HG03066 (cell line): ENCODE measurements around the gene EPB41L4B.
A peak's percentile ranks its signal among the peaks of the same experiment; 100 is the strongest.

Source experiments
- ATAC-seq: cut with Tn5 transposase; IDR thresholded peaks from one replicate; pipeline ENCODE4 v1.9.1; 2021; ENCODE audit warnings: low read depth; ENCODE audit not compliant: unreplicated experiment

EPB41L4B gene

GRCh38 chr9:109213285-109214121 is 107.4 kb downstream of the EPB41L4B start:
- ATAC-seq, result no peak

GRCh38 chr9:109212768-109213167 is 108.1 kb downstream of the EPB41L4B start:
- no peak for ATAC-seq

GRCh38 chr9:109206670-109207069 is 114.2 kb downstream of the EPB41L4B start:
- no peak for ATAC-seq

DNA sequence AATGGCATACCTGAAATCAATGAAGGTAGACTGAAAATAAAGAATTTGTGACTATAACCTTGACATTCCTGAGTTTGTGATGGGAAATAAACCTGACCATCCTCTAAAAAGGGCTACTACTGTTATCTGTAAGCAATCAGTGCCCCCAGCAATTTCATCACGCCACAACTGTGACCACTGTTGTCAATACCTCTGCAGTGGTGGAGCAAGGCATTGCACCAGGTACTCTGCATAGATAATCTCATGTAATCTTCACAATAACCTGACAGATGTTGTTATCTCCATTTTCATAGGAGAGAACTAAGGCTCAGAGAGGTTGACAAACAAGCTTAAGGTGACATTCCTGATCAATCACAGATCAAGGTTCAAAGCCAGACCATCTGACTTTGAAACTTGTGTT is 115.3 kb downstream of the EPB41L4B start:
- ATAC-seq, result no peak

- ATAC-seq, result no peak
Measured at GRCh38 chr9:109203761-109204360, 117.0 kb downstream of the EPB41L4B start.

DNA sequence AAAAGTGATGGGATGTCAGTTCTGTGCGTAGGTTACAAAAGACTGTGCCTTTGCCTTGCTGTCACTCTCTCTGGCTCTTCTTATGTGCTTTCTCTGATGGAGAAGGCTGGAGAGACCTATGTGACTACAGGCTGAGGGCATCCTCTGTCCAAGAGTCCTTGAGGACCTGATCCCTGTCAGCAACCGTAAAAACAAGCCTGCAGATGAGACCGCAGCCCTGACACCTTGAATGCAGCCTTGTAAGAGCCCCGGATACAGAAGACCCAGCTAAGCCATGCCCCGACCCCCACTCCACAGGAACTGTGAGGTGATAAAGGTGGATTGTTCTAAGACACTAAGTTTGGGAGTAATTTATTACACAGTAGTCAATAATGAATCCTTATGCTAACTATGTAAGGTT is 121.2 kb downstream of the EPB41L4B start:
- ATAC-seq, result no peak

DNA sequence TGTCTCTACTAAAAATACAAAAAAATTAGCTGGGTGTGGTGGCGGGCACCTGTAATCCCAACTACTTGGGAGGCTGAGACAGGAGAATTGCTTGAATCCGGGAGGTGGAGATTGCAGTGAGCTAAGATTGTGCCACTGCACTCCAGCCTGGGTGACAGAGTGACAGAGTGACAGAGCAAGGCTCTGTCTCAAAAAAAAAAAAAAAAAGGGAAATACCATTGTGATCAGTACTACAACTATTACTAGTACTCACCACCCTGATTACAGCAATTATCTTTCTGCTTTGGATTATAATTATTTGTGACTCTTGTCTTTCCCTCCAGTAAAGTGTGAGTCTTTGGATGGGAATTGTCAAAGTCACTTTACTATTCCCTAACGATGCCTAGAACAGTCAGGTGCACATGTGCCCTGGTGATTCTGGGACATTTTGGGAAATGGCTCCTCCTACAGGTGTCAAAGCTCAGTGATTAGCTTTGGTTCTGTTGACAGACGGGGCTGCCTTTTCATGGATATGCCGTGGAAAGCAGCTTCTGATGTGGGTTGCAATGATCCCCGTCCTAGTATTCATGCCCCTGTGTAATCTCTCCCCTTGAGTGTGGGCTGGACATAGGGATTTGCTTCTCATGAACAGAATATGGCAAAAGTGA is 122.0 kb downstream of the EPB41L4B start:
- ATAC-seq, result no peak

DNA sequence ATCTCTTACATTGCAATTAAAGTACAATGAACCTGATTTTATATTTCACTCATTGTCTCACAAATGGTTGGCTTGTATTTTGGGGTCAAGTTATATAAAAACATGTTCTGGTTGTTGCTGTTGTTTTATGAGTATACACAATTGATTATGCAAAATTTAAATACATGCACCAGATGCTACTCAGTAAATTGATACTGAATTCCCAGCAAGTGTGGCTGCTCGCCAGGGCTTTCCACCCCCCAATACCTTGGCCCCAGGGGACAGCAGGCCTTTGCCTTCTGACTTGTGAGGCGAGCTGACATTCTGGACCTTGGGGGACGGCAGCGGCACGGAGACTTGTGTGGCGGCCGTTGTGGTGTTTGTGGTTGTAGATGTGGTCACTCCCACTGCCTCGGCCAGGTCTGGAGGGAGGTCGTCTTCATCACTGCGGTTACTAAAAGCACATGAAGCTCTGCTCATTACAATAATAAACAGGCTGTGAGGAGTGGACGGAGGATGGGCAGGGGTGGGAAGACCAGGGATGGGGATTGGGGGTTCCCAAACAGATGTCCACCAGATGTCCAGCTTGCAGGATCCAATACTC is 126.8 kb downstream of the EPB41L4B start:
- no peak for ATAC-seq

- no peak for ATAC-seq
Measured at GRCh38 chr9:109192732-109193361, 128.0 kb downstream of the EPB41L4B start.

DNA sequence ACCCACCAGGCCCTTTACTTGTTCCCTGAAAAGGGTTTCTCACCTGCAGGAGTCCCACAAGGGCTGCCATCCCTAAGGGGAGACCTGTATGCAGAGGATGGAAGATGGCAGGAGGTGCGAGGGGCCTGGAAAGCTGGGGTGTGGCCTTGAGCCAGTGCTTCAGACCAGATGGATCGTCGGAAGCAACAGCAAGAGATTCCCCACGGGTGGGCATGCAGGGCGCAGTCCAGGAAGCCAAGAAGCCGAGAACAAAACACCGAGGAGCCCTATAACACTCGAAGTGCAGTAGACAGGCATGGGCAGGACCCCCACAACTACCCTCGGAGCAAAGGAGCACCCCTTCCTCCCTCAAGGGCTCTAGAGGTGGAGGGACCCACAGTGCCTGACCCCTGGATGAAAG is 129.1 kb downstream of the EPB41L4B start:
- no peak for ATAC-seq

DNA sequence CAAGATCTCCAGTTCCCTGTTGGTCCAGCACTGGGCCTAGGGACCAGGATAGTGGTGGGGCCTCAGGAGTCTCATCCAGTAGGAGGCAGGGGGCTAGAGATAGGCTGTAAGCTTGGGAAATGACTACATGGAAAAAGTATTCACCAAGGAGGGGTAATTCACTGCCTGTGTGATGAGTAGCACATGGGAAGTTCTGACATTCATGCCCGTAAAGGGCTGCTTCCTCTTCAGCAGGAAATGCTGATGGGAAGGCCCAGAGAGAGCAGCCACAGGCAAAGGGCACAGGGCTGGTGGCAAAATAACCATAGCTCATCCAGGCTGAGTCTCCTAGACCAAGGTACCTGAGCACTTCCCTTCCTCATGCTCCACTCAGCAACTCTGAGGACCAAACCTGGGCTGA is 130.7 kb downstream of the EPB41L4B start:
- ATAC-seq, result no peak

DNA sequence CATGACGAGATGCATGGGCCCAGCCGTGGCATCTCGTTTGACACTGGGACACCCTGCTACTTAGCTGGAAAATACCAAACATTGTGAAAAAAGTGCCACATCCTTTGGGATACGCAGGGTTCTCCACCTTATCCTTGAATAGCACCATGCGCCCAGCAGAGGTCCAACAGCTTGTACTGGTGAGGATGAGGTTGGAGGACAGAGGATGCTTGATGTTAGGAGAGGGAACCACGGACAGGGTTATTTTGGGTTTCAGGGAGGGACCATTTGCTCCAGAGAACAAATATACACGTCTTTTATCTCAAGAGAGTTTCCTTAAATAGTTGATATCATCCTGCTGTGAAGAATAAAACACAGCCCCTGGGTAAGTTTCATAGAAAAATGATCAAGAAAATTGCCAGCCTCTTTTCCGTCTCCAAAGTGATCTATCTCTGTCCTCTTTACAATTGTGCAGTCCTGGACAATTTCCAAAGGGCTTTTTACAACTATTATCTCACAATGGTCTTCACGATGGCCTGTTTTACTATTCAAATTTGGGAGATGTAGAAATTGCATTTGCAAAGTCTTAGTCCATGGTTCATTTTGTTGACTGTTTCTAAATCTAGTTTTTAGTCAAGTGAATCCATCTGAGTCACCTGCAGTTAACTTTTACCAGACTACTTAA is 133.9 kb downstream of the EPB41L4B start:
- ATAC-seq, result no peak

DNA sequence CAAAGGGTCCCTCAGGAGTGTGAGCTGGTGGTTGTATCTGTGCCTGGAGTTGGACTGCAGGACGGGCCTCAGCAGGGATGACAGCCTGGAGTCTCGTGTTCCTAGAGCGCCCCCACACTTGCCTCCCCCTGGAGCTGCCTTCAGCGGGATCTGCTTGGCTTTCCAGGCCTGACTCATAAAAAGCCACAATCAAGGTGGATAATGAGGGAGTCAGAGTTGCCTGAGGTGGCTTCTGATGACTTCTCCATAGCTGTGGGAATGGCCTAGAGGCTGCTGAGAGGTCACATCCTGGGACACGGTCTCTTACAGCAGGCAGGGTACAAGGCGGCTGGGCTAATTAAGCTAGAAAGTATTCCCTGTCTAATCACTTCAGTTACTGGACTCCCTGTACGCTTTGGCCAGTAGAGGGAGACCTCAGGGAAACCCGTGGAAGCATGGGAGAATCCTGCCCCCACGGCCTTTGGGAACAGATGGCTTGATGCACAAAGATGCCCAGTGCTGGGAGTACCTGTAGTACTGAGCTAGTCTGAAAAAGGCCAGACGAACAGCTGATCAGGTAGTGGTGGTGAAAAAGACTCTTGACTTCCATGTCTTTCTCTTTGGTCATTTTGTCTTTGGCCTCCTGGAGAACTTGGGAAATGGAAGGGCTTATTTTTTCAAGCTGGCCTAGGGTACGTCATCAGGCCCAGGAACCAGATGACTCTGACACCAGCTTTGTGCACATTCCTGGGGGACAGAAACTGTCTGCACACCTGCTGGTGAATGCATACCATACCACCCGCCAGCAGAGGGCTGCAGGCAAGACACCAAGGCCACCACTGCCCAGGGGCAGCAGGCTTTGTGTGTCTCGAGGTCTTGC is 137.7 kb downstream of the EPB41L4B start:
- peak; percentile 51 for ATAC-seq

GRCh38 chr9:109182550-109182939 is 138.3 kb downstream of the EPB41L4B start:
- ATAC-seq, result no peak

DNA sequence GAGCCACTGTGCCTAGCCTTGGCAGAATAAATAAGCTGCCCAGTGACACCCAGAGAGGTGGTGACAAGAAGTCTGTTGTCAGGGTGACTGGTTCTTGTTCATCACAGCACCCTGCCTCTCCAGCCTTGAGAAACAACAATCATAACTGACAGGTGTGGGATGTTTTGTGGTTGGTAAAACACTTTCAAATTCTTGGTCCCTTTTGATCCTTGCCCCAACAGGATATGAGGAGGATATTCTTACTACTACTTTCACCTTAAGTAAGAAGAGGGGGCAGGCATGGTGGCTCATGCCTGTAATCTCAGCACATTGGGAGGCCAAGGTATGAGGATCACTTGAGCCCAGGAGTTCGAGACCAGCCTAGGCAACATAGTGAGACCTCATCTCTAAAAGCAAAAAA is 139.6 kb downstream of the EPB41L4B start:
- ATAC-seq, result peak; percentile 42

- ATAC-seq, result no peak
Measured at GRCh38 chr9:109179801-109180523, 140.9 kb downstream of the EPB41L4B start.

GRCh38 chr9:109176963-109177362 is 143.9 kb downstream of the EPB41L4B start:
- no peak for ATAC-seq

GRCh38 chr9:109176386-109176785 is 144.5 kb downstream of the EPB41L4B start:
- ATAC-seq, result no peak

DNA sequence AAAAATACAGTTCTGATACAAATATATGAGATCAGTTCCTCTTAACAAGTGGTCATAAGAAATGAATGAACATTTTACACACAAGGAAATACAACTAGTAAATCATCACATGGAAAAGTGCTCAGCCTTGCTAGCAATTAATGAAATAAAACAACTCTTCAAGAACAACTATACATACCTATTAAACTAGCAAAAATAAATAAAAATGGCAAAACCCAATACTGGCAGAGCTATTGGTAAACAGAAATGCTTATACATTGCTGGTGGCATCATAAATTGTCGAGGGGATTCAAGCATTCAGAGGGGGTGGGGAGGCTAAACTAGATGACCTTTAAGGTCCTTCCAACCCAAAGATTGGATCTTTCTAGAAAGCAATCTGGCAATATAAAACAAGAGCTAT is 147.9 kb downstream of the EPB41L4B start:
- ATAC-seq, result no peak
